Caco-2 (cell line): Measurements from ENCODE around the gene E2F4. TPM values are rescaled to one million over a fixed set of nuclear protein-coding genes. Genes with fewer than 3 reads are reported as not detected.
A peak's percentile ranks its signal among the peaks of the same experiment; 100 is the strongest.

Source experiments
- BruUV-seq: library from RNA; stranded (reverse); fragments of 400-500 nt; replicated peaks from 2 replicates; lab custom pipeline; 2021; lab: Mats Ljungman, UMichigan
- CTCF ChIA-PET: fragments of 300-600 bp; sonication (Branson Sonifier 250); formaldehyde crosslinking; loops from one replicate; lab custom pipeline; 2022; ENCODE audit warnings: antibody characterized with exemption; lab: Charles Lee
- POLR2A ChIA-PET: fragments of 300-600 bp; sonication (Branson Sonifier 250); formaldehyde crosslinking; loops from one replicate; lab custom pipeline; 2022; ENCODE audit warnings: antibody characterized with exemption; lab: Charles Lee
- DNase-seq, 2 experiments: peaks; one replicate each; pipeline versions ENCODE4 v3.0.0 to v3.0.0-alpha.2; 2020 to 2022
- H3K27me3 ChIP-seq: replicated peaks from 2 replicates; pipeline ENCODE4 v1.6.0; 2011; ENCODE audit warnings: low read length; ENCODE audit not compliant: control insufficient read depth, insufficient read depth
- H3K36me3 ChIP-seq: 2 replicates; pipeline ENCODE4 v1.5.1; 2011; ENCODE audit warnings: low read length; ENCODE audit not compliant: control insufficient read depth, insufficient read depth
- H3K4me1 ChIP-seq: fragments of 250-450 bp; sonication (Bioruptor Pico); 2 replicates; pipeline ENCODE4 v1.5.1; 2020; ENCODE audit warnings: mild to moderate bottlenecking
- H3K4me3 ChIP-seq: 2 replicates; pipeline ENCODE4 v1.5.1; 2011; ENCODE audit warnings: low read depth, mild to moderate bottlenecking, control low read depth, low read length
- H3K9me3 ChIP-seq: fragments of 250-450 bp; sonication (Bioruptor Pico); 2 replicates; pipeline ENCODE4 v1.5.1; 2020; ENCODE audit warnings: mild to moderate bottlenecking, moderate library complexity
- H3K27ac Mint-ChIP-seq: one replicate; pipeline ENCODE4 v1.8.0; 2022; ENCODE audit warnings: mixed read lengths; ENCODE audit not compliant: unreplicated experiment
- H3K27me3 Mint-ChIP-seq: one replicate; pipeline ENCODE4 v1.8.0; 2022; ENCODE audit warnings: mixed read lengths; ENCODE audit not compliant: insufficient read depth, unreplicated experiment
- H3K36me3 Mint-ChIP-seq: one replicate; pipeline ENCODE4 v1.8.0; 2022; ENCODE audit warnings: mild to moderate bottlenecking, mixed read lengths; ENCODE audit not compliant: insufficient read depth, unreplicated experiment
- H3K4me1 Mint-ChIP-seq: one replicate; pipeline ENCODE4 v1.8.0; 2022; ENCODE audit warnings: low read depth, mixed read lengths; ENCODE audit not compliant: unreplicated experiment
- H3K4me3 Mint-ChIP-seq: one replicate; pipeline ENCODE4 v1.8.0; 2022; ENCODE audit warnings: mild to moderate bottlenecking, moderate library complexity, mixed read lengths; ENCODE audit not compliant: unreplicated experiment
- H3K9me3 Mint-ChIP-seq: one replicate; pipeline ENCODE4 v1.8.0; 2022; ENCODE audit warnings: mixed read lengths; ENCODE audit not compliant: unreplicated experiment
- intact Hi-C: fragments of 100-400 bp; cut with micrococcal nuclease; formaldehyde crosslinking; loops from one replicate; pipeline ENCODE4 v1.10.0; 2022; ENCODE audit not compliant: unreplicated experiment
- total RNA-seq: library from RNA; stranded (reverse); gene quantifications from 2 replicates; pipeline ENCODE4 v1.2.3, GENCODE V29; 2022
- TF ChIP-seq, protein P1 (sequence below), 2 experiments: fragments of 200-600 bp in 1 of 2; IDR thresholded peaks; 1 replicate in 1 of 2; 2 replicates in 1 of 2; pipeline versions ENCODE4 v1.5.1 to v1.8.0; 2011 to 2022; ENCODE audit warnings: antibody characterized with exemption in 1 of 2, control low read depth in 1 of 2, inconsistent platforms in 1 of 2, low read depth in 1 of 2, low read length in 1 of 2, mild to moderate bottlenecking in 1 of 2, moderate library complexity in 1 of 2; ENCODE audit not compliant: insufficient read depth in 1 of 2, severe bottlenecking in 1 of 2, unreplicated experiment in 1 of 2

The E2F4 gene
- total RNA-seq, 1 experiment from 2014 or later, result 115 TPM

DNA sequence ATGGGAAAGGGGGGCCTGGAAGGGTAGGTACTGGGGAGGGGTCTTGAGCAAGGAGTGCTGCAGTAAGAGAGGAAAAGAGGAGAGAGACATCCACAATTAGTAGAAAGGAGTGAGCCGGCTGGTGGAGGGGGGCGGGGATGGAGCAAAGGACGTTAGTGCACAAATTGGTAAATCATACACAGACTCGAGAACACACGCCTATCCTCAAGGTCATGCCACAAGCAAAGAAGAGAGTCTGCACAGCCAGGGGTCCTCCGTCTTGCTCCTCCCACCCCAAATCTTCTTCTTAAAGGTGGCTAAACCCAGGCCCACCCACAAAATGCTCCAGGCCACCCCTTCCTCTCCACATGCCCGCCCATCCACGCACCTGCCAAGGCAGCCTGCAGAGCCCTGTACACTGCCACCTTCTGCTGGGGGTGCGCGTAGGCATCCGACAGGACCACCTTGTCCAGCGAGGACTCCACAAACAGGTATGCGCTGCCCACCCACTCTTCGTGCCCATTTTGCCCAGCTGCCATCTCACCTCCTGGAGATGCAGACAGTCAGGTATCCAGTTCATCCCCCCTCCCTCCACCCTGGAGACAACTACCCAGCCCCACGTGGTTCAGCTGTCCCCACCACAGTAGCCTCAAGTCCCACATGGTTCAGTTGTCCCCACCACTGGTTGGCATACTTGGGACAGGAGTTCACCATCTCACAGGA, 35.7 kb upstream of the E2F4 start:
- no TSS peak for BruUV-seq
- H3K27me3 Mint-ChIP-seq, result no peaks in the 10 kb centered on the region
- H3K27ac Mint-ChIP-seq, result no peak overlapping the region
- H3K4me1 Mint-ChIP-seq, result peaks cover 6% of the 10 kb centered on the region
- H3K4me3 Mint-ChIP-seq, result no peak overlapping the region
- no peak overlapping the region for H3K4me3 ChIP-seq
- ChIA-PET CTCF (interaction anchor here (0.6 to 1.9 kb wide), 7 partner anchors 15 to 196 kb away, joined by 3 to 57 read pairs (median 8); partner anchors contain the start of genes CES3, FHOD1 and PHAF1), POLR2A (no interaction called here)
- peaks cover 14% of the 10 kb centered on the region for H3K36me3 Mint-ChIP-seq
- H3K36me3 ChIP-seq, result no peaks in the 10 kb centered on the region
- peak in 1 of 2 experiments; percentile 35 for DNase-seq
- intact Hi-C loops, result no loop called here
- no peaks in the 10 kb centered on the region for H3K9me3 Mint-ChIP-seq
- peaks cover 4% of the 10 kb centered on the region for H3K4me1 ChIP-seq
- H3K9me3 ChIP-seq, result no peaks in the 10 kb centered on the region
- H3K27me3 ChIP-seq, result no peaks in the 10 kb centered on the region
- TF ChIP-seq, protein P1, sequence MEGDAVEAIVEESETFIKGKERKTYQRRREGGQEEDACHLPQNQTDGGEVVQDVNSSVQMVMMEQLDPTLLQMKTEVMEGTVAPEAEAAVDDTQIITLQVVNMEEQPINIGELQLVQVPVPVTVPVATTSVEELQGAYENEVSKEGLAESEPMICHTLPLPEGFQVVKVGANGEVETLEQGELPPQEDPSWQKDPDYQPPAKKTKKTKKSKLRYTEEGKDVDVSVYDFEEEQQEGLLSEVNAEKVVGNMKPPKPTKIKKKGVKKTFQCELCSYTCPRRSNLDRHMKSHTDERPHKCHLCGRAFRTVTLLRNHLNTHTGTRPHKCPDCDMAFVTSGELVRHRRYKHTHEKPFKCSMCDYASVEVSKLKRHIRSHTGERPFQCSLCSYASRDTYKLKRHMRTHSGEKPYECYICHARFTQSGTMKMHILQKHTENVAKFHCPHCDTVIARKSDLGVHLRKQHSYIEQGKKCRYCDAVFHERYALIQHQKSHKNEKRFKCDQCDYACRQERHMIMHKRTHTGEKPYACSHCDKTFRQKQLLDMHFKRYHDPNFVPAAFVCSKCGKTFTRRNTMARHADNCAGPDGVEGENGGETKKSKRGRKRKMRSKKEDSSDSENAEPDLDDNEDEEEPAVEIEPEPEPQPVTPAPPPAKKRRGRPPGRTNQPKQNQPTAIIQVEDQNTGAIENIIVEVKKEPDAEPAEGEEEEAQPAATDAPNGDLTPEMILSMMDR (IDR thresholded peaks at IDR 0.05; ENCODE audit: insufficient read depth in 1 of 2, low read depth in 1 of 2, low read length in 1 of 2, severe bottlenecking in 1 of 2, unreplicated experiment in 1 of 2), result no peak

DNA sequence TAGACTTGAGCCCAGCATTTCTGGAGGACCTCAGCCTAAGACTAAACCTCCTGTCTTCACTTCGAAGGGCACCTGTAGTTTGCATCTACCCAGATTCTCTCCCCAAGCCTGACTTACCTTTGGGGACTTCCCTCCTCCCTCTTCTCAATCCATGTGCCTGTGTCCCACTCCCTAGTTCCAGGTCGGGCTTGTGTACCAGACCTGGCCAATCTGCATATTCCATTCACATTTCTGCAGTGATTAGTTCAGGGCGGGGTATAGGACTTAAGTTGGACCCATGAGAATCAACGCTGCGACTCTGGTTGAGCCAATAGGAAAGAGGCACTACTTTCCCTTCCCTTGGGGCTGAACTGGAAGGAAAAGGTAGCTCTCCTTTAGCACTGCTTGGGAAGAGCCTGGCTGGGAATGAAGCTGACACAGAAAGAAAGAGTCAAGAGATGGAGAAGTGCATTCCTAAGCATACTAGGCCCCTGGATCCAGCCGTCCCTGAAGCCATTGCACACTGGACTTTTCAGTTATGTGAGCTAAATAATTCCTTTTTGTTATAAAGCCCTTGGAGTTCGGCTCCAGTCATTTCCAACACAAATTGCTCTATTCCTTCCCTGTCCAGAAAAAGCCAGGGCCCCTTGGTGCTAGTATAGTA, 34.7 kb upstream of the E2F4 start:
- DNase-seq, result no peak
- Histone ChIP-seq H3K4me3 (no peak overlapping the region), H3K9me3 (no peaks in the 10 kb centered on the region), H3K36me3 (no peaks in the 10 kb centered on the region), H3K27me3 (no peaks in the 10 kb centered on the region), H3K4me1 (peaks cover 4% of the 10 kb centered on the region; the same call in 1 of the 2 replicates)
- Mint-ChIP-seq H3K4me3 (no peak overlapping the region), H3K27ac (no peak overlapping the region), H3K36me3 (peaks cover 13% of the 10 kb centered on the region), H3K9me3 (no peaks in the 10 kb centered on the region), H3K4me1 (peaks cover 6% of the 10 kb centered on the region), H3K27me3 (no peaks in the 10 kb centered on the region)
- no TSS peak for BruUV-seq
- TF ChIP-seq, protein P1 (IDR thresholded peaks at IDR 0.05; ENCODE audit: insufficient read depth in 1 of 2, low read depth in 1 of 2, low read length in 1 of 2, severe bottlenecking in 1 of 2, unreplicated experiment in 1 of 2), result no peak
- intact Hi-C loops, result no loop called here
- CTCF ChIA-PET, result interaction anchor here (1.0 to 1.9 kb wide), 2 partner anchors 13 to 139 kb away, joined by 3 to 11 read pairs; partner anchors contain the start of gene NOL3
- POLR2A ChIA-PET, result no interaction called here

- Mint-ChIP-seq H3K36me3 (peaks cover 13% of the 10 kb centered on the region), H3K4me3 (peak overlapping the region; percentile 86), H3K4me1 (peaks cover 6% of the 10 kb centered on the region), H3K27ac (peak overlapping the region; percentile 31), H3K9me3 (no peaks in the 10 kb centered on the region), H3K27me3 (no peaks in the 10 kb centered on the region)
- no peak overlapping the region for H3K4me3 ChIP-seq
- no peaks in the 10 kb centered on the region for H3K27me3 ChIP-seq
- no peak for DNase-seq
- no peaks in the 10 kb centered on the region for H3K9me3 ChIP-seq
- ChIA-PET CTCF (interaction anchor here (1.0 to 3.6 kb wide), 3 partner anchors 12 to 140 kb away, joined by 3 to 43 read pairs (median 11); partner anchors contain the start of gene NOL3), POLR2A (interaction anchor here (0.6 to 0.7 kb wide), 2 partner anchors 117 to 146 kb away, joined by 3 to 5 read pairs; no protein-coding TSS in a partner anchor)
- TF ChIP-seq, protein P1 (IDR thresholded peaks at IDR 0.05; ENCODE audit: insufficient read depth in 1 of 2, low read depth in 1 of 2, low read length in 1 of 2, severe bottlenecking in 1 of 2, unreplicated experiment in 1 of 2), result no peak
- intact Hi-C loops, result loop anchor here (2.0 kb wide), 1 partner anchor 211 kb away; no protein-coding TSS in a partner anchor
- H3K4me1 ChIP-seq, result peaks cover 4% of the 10 kb centered on the region; the same call in 1 of the 2 replicates
- no peaks in the 10 kb centered on the region for H3K36me3 ChIP-seq
- no TSS peak for BruUV-seq
Measured at GRCh38 chr16:67157892-67158635, 33.9 kb upstream of the E2F4 start.
